IPS-18c (cell line): Measurements from ENCODE around the gene MPZL2.
A peak's percentile ranks its signal among the peaks of the same experiment; 100 is the strongest.

Experiments used
- H3K4me3 ChIP-seq: 2 replicates; pipeline ENCODE4 v1.7.0; 2013; ENCODE audit warnings: low read depth, mild to moderate bottlenecking, low read length, moderate library complexity; ENCODE audit not compliant: insufficient read depth
- H3K9me3 ChIP-seq: one replicate; pipeline ENCODE4 v1.6.1; 2013; ENCODE audit warnings: mild to moderate bottlenecking, low read length, moderate library complexity; ENCODE audit not compliant: control insufficient read depth, insufficient read depth

The MPZL2 gene

DNA sequence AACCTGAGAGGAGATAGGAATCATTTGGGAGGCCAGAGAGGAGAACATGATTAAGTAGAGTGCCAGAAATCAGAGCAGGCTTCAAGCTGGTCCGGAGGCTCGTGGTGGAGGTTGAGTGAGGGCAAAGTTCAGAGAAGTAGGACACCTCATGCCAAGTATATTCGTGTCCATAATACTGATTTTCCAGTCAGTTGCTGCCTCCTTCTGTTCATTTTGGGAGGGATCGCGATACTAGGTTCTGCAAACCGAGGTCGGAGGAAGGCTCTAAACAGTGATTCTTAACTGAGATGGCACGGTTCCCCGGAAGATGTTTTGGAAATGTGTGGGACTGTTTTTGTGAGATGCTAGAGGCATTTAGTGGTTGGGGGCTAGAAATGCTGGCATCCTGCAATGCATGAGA is 26.8 kb upstream of the MPZL2 start:
- Histone ChIP-seq H3K9me3 (peaks cover 2% of the 10 kb centered on the region), H3K4me3 (no peak overlapping the region)

DNA sequence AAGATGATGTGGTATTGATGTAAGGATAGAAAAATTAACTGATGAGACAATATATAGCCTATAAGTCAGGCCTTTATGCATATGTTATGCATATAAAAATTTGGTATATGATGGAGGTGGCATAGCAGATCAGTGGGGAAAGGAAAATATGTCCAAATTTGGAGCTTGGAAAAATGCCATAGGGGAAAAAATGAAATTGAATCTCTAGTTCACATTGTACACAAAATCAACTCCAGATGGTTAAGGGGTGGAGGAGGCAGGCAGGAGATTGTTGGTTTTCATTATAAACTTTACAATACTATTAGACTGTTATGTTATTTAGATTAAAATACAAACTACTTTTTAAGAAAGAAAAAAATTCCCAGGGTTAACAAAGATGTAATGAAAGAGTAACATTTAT is 25.3 kb upstream of the MPZL2 start:
- no peak overlapping the region for H3K4me3 ChIP-seq
- peaks cover 2% of the 10 kb centered on the region for H3K9me3 ChIP-seq

DNA sequence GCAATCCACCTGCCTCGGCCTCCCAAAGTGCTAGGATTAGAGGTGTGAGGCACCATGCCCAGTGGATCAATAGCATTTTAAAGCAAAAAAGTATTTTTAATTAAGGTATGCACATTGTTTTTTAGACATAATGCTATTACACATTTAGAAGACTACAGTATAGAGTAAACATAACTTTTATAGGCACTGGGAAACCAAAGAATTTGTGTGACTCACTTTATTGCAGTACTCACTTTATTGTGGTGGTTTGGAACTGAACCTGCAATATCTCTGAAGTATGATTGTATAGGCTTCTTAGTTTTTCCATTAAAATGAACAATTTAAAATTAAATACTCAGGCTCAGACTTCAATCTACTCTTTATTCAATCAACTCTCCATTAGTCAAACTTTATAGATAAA is 22.9 kb upstream of the MPZL2 start:
- peaks cover 2% of the 10 kb centered on the region for H3K9me3 ChIP-seq
- no peak overlapping the region for H3K4me3 ChIP-seq

DNA sequence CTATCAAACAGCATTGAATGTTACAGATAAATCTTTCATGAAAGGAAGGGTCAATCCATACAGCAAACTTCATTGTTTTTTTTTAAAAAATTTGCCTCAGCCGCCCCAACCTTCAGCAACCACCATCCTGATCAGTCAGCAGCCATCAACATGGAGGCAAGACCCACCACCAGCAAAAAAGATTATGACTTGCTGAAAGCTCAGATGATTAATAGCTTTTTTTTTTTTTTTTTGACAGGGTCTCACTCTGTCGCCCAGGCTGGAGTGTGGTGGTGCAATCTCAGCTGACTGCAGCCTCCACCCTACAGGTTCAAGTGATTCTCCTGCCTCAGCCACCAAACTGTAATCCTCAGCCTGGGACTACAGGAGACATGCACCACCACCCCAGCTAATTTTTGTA is 22.4 kb upstream of the MPZL2 start:
- Histone ChIP-seq H3K4me3 (no peak overlapping the region), H3K9me3 (peaks cover 2% of the 10 kb centered on the region)

DNA sequence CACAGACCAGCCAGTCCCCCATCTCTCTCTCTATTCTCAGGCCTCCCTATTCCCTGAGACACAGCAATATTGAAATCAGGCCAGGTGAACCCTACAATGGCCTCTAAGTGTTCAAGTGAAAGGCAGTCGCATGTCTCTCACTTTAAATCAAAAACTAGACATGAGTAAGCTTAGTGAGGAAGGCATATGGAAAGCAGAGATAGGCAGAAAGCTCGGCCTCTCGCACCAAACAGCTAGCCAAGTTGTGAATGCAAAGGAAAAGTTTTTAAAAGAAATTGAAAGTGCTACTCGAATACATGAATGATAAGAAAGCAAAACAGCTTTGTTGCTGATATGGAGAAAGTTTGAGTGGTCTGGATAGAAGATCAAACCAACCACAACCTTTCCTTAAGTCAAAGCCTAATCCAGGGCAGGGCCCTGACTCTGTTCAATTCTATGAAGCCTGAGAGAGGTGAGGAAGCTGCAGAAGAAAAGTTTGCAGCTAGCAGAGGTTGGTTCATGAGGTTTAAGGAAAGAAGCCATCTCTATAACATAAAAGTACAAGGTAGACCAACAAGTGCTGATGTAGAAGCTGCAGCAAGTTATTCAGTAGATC is 19.8 kb upstream of the MPZL2 start:
- H3K9me3 ChIP-seq, result peaks cover 2% of the 10 kb centered on the region
- no peak overlapping the region for H3K4me3 ChIP-seq

DNA sequence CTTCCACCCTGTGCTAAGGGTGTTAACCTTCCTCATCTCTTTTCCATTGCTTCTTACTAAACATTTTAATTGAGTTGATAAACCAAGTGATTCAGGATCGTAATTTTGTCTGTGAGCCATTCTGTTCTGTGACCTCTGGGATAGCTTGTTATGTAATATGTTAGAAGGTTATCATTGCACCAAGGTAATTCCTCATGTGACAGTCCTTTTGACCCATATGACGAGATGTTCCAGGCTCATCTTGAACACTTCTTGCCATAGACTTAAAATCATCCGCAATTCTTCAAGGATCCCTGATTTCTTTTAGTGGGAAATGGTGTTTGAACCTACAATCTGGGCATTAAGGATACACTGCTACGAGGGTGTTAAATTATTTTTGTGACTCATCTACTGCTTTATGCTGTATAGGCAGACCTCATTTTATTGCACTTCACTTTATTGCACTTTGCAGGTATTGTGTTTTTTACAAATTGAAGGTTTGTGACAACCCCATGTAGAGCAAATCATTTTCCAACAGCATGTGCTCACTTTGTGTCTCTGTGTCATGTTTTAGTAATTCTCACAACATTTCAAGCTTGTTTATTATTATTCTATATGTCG is 19.0 kb upstream of the MPZL2 start:
- Histone ChIP-seq H3K9me3 (peaks cover 2% of the 10 kb centered on the region), H3K4me3 (no peak overlapping the region)

DNA sequence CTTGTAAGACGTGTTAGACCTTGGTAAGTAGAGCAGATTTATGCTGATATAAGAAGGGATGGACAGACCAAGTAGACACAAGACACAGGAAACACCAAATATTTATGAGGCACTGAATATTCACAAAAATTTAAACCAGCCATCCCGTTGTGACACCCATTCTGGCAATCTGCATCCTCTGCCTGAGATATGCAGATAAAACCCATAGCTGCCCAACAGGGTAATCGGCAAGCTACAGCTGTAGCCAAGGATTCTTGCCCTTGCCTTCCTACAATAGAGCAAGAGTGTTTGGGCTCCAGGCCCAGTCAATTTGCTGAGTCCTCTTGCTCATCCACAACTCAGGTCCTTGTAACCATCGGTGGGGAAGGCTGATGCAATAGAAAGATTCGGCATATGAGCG is 18.5 kb upstream of the MPZL2 start:
- Histone ChIP-seq H3K9me3 (peaks cover 2% of the 10 kb centered on the region), H3K4me3 (no peak overlapping the region)

DNA sequence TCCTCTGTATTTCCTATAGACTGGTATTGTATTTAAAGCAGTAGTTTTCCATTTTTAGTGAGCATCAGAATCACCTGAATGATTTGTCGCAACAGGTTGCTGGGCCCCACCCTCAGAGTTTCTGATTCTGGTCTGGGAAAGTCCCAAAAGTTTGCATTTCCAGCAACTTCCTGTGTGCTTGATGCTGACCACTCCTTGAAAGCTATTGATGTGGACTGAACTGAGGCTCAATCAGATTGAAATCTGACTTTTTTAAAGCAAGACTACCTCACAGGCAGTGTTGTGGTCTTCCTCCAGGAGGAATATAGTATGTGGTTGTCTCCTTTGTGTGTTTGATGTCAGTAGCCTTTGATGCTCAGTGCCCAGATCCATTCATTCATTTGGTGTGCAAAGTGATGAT is 17.2 kb upstream of the MPZL2 start:
- Histone ChIP-seq H3K4me3 (no peak overlapping the region), H3K9me3 (no peaks in the 10 kb centered on the region)

DNA sequence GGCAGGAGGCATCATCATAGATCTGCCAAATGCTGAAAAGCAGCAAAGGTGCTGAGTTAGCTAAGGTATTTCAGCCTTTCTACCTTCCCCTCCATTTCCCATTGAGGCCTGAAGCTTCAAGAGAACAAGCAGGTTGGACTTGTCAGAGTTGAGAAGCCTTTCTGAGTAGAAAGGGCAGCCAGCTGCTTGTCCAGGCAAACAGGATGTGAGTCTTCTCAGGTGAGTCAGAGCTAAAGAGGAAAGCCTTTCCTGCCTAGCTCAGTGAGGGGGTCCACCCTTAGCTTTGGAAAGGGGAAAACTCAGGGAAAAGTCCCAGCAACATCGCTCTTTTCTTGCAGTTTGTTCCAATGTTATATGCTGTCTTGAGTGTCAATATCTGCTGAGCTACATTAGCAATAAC is 13.2 kb upstream of the MPZL2 start:
- no peaks in the 10 kb centered on the region for H3K9me3 ChIP-seq
- H3K4me3 ChIP-seq, result no peak overlapping the region

DNA sequence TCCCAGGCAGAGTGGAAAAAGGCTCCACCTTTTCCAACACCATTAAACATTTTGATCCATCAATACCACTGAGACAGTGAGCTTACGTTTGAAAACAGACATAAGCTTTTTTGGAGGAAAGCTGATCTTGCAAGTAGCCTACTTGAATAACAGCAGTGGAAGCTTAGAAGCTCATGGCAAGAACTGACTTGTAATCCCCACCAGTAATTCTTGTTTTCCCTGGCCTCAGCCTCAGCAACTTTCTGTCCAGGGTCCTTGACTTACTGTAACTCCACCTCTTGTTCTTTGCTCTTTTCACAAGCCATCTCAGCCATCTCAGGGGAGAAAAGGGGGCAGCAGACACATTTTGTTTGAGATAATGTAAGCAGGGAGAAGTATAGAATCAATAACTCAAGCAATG is 12.3 kb upstream of the MPZL2 start:
- Histone ChIP-seq H3K4me3 (no peak overlapping the region), H3K9me3 (no peaks in the 10 kb centered on the region)

DNA sequence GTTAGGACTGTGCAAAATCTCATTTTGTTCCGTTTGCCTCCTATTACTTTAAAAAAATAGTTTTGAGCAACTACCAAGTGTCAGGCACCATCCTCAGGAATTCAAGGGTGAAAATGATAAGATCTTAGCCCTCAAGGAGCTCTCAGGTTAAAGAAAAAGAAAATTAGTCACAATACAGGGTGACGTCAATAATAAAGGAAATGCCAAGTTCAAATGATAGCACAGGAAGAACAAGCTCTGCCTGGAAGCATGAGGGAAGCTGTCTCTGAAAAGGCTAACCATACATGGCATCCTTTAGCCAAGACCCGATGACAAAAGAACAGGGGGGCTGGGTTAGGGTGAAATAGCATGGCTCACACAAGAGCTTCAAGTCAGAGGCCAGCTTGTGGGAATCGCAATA is 11.1 kb upstream of the MPZL2 start:
- H3K4me3 ChIP-seq, result no peak overlapping the region

DNA sequence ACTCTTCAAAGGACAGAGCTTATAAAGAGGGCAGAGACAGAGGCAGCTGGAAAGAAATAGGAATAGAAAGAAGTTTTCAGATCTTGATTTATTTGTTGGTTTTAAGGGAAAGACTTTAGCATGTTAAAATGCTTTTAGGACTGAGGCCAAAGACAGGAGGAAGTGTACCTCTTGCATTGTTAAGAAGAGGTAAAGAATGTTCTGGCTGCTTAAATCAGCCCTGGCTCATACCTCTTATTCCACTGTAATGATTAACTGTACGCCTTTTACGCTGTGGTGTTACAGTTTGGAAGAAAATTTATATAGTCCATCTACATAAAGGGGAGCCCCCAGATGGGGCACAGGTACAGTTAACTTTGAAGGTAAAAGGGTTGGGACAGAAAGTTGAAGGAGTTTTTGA is 10.1 kb upstream of the MPZL2 start:
- no peak overlapping the region for H3K4me3 ChIP-seq
- H3K9me3 ChIP-seq, result no peaks in the 10 kb centered on the region

More for the DNA sequence above, 11.1 kb upstream of the MPZL2 start:
- H3K9me3 ChIP-seq, result no peaks in the 10 kb centered on the region

DNA sequence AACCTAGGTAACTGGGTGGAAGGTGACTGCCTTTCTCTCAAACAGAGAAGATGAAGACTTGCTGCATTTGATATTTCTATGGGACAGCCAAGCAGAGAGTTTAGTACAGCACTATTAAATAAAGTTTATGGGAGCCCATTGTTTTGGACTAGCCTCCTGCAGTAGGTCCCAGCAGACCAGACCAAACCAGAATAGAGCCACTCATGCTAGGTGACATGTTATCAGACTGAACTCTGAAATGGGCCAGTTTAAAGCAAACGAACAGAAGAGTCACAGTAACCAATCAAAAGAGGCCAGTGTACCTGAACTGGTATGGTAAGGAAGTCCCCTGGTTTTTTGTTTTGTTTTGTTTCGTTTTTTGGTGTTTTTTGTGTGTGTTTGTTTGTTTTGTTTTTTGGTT is 7.9 kb upstream of the MPZL2 start:
- H3K9me3 ChIP-seq, result no peaks in the 10 kb centered on the region
- no peak overlapping the region for H3K4me3 ChIP-seq

DNA sequence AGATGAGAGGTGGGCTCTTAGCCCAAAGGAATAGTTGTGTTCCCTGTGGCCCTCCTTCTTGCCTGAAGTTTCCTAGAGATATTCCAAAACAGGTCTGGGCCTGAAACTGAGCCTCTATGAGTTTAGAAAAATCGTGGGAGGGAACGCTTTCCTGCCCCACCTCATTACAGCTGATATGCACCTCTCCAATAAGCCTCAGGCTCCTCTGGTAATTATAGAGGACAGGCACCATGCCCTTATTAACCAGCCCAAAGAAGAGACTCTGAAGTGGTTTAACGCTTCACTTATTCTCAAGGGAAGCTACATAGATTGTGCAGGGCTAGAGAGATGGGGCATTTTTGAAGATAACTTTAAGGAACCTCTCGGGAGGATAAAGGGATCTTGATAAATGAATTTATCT is 3.4 kb upstream of the MPZL2 start:
- Histone ChIP-seq H3K4me3 (no peak overlapping the region), H3K9me3 (no peaks in the 10 kb centered on the region)

DNA sequence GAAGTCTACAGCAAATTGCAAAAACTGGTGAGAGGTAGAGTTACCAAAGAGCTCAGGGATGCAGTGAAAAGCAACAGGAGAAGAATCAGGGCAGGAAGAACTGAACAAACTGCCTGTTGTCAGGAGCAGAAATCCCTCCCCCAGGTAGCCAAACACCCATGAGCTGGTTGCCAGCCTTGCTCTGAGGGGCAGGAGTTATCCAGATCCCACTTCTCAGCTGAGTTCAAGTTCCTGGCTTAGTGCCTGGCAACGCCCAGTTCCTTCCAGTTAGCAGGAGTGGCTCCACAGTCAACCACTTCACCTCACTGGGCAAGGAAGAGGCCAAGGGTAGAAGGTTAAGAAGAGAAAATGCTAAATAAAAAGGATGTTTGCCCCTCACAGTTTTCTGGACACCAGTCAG is 1.9 kb upstream of the MPZL2 start:
- Histone ChIP-seq H3K9me3 (no peaks in the 10 kb centered on the region), H3K4me3 (no peak overlapping the region)

DNA sequence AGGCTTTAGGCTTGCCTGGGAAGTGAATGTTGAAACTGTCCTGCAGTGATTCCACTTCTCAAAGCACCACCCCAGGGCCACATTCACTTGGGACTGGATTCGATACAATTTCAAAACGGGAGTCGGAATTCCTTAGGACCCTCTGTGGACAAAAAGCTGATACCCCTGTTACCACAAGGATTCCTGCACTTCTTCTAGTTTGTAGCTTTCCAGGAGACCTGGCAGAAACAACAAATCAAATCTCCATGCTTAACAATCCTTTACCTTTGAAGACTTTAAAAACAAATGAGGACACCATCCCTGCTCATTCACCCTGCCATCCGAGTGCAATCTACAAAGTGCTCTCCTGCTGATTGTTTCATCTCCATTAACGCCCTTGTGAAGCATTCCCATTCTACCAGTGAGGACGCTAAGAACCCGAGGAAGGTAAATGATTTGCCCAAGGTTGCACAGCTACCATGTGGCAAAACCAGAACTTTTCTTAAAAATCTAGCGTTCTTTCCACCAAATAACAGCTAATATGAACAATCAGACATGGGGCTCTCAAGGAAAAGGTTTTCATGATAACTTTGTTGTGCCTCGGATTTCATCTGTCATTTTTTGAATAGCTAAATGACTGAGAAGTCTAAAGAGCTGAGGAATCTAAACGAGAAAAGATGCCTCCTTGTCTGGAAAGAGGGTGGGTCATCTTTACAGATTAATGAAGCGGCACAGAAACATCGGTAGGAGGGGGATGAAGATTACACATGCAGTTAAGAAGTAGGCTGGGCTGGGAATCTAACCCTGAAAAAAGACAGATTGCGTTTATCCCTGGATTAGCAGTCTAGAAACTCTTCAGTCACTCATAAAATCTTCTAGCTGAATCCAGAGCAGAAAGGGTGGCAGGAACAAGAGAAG is 720 bp upstream of the MPZL2 start:
- no peaks in the 10 kb centered on the region for H3K9me3 ChIP-seq
- peak overlapping the region; percentile 42; the same call in 1 of the 2 replicates for H3K4me3 ChIP-seq

DNA sequence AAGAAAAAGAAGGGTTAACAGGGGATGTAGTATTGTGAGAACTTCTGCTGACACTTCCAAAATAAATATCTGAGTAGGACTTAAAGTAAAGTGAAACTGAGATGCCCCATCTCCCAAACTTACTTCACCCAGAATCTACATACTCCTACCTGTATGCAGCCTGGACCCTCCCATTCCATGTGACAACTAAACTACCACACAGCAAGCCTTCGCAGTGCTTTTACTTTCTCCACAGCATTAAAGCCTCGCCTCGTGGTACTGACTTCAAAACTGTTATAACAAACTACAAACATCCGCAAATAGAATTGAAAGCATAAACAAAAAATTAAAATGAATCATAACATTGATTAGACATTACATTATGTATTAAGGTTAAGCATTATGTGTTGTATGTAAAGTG is 985 bp downstream of the MPZL2 start:
- H3K4me3 ChIP-seq, result no peak overlapping the region

DNA sequence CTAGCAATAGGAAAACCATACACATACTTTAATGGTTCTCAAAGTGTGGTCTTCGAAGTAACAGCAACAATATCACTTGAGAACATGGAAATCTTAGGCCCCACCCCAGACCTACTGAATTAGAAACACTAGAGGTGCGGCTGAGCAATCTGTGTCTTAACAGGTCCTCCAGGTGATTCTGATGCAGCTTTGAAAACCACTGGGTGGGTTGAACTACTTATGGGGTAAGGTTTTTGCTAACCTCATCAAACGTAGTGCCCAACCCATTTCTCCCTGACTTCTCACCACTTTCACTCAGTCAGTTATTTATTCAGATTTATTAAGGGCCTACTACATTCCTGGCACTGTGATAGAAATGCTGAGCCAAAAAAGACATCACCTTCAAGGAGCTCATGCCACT is 3.7 kb downstream of the MPZL2 start:
- H3K9me3 ChIP-seq, result no peaks in the 10 kb centered on the region
- H3K4me3 ChIP-seq, result no peak overlapping the region

More for the DNA sequence above, 985 bp downstream of the MPZL2 start:
- no peaks in the 10 kb centered on the region for H3K9me3 ChIP-seq
